Activated CD8-positive, alpha-beta memory T cell treated with anti-CD3 and anti-CD28 coated beads for 4 hours (primary cell): ENCODE data around the gene ITGA5.

Experiments used
- DNase-seq, 2 donors: peaks; one replicate each; pipeline ENCODE4 v3.0.0-alpha.2; 2020; ENCODE audit warnings: low read depth in 2 of 2

ITGA5 gene

GRCh38 chr12:54411391-54412241 lies 7.5 kb downstream of the ITGA5 start:
- no peak for DNase-seq

GRCh38 chr12:54409267-54409666 lies 9.8 kb downstream of the ITGA5 start:
- no peak for DNase-seq

GRCh38 chr12:54407183-54407905 lies 11.7 kb downstream of the ITGA5 start:
- no peak for DNase-seq

GRCh38 chr12:54405573-54405972 lies 13.5 kb downstream of the ITGA5 start:
- DNase-seq = no peak

- no peak for DNase-seq
Measured at GRCh38 chr12:54405106-54405505, 14.0 kb downstream of the ITGA5 start.

GRCh38 chr12:54404061-54405004 lies 14.7 kb downstream of the ITGA5 start:
- no peak for DNase-seq

GRCh38 chr12:54401119-54401518 lies 17.9 kb downstream of the ITGA5 start:
- no peak for DNase-seq

- DNase-seq = peak; percentile 67 to 71
Measured at GRCh38 chr12:54398995-54399793, 19.9 kb downstream of the ITGA5 start.

- DNase-seq = no peak
Measured at GRCh38 chr12:54398218-54398617, 20.8 kb downstream of the ITGA5 start.

GRCh38 chr12:54397157-54397556 lies 21.9 kb downstream of the ITGA5 start:
- no peak for DNase-seq

GRCh38 chr12:54395545-54395944 lies 23.5 kb downstream of the ITGA5 start:
- DNase-seq = no peak

- DNase-seq = no peak
Measured at GRCh38 chr12:54394986-54395385, 24.1 kb downstream of the ITGA5 start.

- no peak for DNase-seq
Measured at GRCh38 chr12:54394281-54394719, 24.8 kb downstream of the ITGA5 start.

GRCh38 chr12:54393743-54394142 lies 25.3 kb downstream of the ITGA5 start:
- DNase-seq = no peak

GRCh38 chr12:54393207-54393609 lies 25.9 kb downstream of the ITGA5 start:
- no peak for DNase-seq

- no peak for DNase-seq
Measured at GRCh38 chr12:54392485-54393206, 26.4 kb downstream of the ITGA5 start.

GRCh38 chr12:54390668-54391551 lies 28.2 kb downstream of the ITGA5 start:
- DNase-seq = peak; percentile 39 to 44

- no peak for DNase-seq
Measured at GRCh38 chr12:54390176-54390667, 28.8 kb downstream of the ITGA5 start.

- no peak for DNase-seq
Measured at GRCh38 chr12:54389607-54390175, 29.4 kb downstream of the ITGA5 start.
